Neural cell (in vitro differentiated cells): ENCODE results near the gene STX18.

ENCODE experiments used
- CTCF ChIP-seq: fragments of 450-650 bp; IDR thresholded peaks from 2 replicates; pipeline ENCODE4 v1.5.1; 2014; ENCODE audit warnings: antibody characterized with exemption, mild to moderate bottlenecking, moderate library complexity; ENCODE audit not compliant: poor library complexity, severe bottlenecking
- EP300 ChIP-seq: fragments of 450-650 bp; conservative IDR thresholded peaks from 2 replicates; pipeline ENCODE4 v1.6.1; 2014; ENCODE audit warnings: antibody characterized with exemption, mild to moderate bottlenecking, moderate library complexity; ENCODE audit not compliant: poor library complexity, severe bottlenecking
- MXI1 ChIP-seq: fragments of 450-650 bp; conservative IDR thresholded peaks from 2 replicates; pipeline ENCODE4 v1.6.1; 2014; ENCODE audit warnings: antibody characterized with exemption, mild to moderate bottlenecking; ENCODE audit not compliant: poor library complexity, severe bottlenecking
- POLR2AphosphoS5 ChIP-seq: IDR thresholded peaks from 2 replicates; pipeline ENCODE4 v1.6.1; 2012
- REST ChIP-seq: IDR thresholded peaks from 2 replicates; pipeline ENCODE4 v1.6.1; 2012; ENCODE audit warnings: borderline replicate concordance
- TAF1 ChIP-seq: IDR thresholded peaks from 2 replicates; pipeline ENCODE4 v1.6.1; 2012; ENCODE audit warnings: low read depth

GRCh38 chr4:4575284-4576211, 33.7 kb upstream of the STX18 start:
- TF ChIP-seq CTCF (peak; percentile 44), TAF1 (no peak), POLR2AphosphoS5 (no peak), REST (no peak), MXI1 (no peak), EP300 (no peak)
